ENCODE measurements around the gene KDM2B. TPM values are rescaled to one million over a fixed set of nuclear protein-coding genes. Genes with fewer than 3 reads are reported as not detected.

KDM2B gene
- total RNA-seq, 1 donor from 2014 or later = 51.7 TPM

- H3K27ac Mint-ChIP-seq = no peak overlapping the region
- H3K4me1 Mint-ChIP-seq (ENCODE audit: unreplicated experiment) = peaks cover 38% of the 10 kb centered on the region
- H3K27me3 Mint-ChIP-seq = peaks cover 7% of the 10 kb centered on the region
- H3K36me3 Mint-ChIP-seq = peaks cover 8% of the 10 kb centered on the region
- peak overlapping the region; percentile 84 for H3K4me3 Mint-ChIP-seq
- no peaks in the 10 kb centered on the region for H3K9me3 Mint-ChIP-seq
- TF ChIP-seq, protein P1, sequence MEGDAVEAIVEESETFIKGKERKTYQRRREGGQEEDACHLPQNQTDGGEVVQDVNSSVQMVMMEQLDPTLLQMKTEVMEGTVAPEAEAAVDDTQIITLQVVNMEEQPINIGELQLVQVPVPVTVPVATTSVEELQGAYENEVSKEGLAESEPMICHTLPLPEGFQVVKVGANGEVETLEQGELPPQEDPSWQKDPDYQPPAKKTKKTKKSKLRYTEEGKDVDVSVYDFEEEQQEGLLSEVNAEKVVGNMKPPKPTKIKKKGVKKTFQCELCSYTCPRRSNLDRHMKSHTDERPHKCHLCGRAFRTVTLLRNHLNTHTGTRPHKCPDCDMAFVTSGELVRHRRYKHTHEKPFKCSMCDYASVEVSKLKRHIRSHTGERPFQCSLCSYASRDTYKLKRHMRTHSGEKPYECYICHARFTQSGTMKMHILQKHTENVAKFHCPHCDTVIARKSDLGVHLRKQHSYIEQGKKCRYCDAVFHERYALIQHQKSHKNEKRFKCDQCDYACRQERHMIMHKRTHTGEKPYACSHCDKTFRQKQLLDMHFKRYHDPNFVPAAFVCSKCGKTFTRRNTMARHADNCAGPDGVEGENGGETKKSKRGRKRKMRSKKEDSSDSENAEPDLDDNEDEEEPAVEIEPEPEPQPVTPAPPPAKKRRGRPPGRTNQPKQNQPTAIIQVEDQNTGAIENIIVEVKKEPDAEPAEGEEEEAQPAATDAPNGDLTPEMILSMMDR (conservative IDR thresholded peaks at IDR 0.05) = no peak
- no peak for DNase-seq (ENCODE audit: extremely low spot score, unreplicated experiment)
These were observed 45.4 kb downstream of the KDM2B start for GRCh38 chr12:121535150-121536053.

- H3K4me3 Mint-ChIP-seq = peak overlapping the region; percentile 73
- TF ChIP-seq, protein P1 (conservative IDR thresholded peaks at IDR 0.05) = no peak
- H3K9me3 Mint-ChIP-seq = no peaks in the 10 kb centered on the region
- peaks cover 40% of the 10 kb centered on the region for H3K4me1 Mint-ChIP-seq (ENCODE audit: unreplicated experiment)
- peaks cover 7% of the 10 kb centered on the region for H3K27me3 Mint-ChIP-seq
- peaks cover 8% of the 10 kb centered on the region for H3K36me3 Mint-ChIP-seq
- no peak overlapping the region for H3K27ac Mint-ChIP-seq
- no peak for DNase-seq (ENCODE audit: extremely low spot score, unreplicated experiment)
These were observed 46.2 kb downstream of the KDM2B start for GRCh38 chr12:121534495-121535148.

DNA sequence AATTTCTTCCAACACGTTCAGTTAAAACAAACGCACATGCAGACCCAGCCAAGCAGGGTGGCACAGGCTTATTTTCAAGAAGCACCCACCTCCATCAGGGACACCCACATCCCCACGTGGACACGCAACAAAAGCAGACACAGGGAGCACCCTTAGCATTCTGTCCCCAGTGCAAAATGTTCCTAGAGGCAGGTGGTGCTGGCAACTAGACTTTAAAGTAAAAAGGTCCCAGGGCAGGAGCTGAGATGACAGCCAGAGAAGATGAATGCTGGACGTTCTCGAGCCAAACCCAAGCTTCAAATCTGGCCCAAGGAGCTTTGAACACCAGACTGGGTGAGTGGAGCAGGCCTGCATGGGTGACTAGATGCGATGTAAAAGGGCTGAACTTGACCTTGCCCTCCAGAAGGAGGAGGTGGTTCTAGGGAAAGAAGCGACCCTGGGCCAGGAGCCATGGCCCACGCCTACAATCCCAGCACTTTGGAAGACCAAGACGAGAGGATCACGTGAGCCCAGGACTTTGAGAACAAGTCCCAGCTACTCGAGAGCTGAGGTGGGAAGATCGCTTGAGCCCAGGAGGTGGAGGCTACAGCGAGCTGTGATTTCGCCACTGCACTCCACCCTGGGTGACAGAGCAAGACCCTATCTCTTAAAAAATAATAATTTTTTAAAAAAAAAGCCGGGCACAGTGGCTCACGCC lies 47.3 kb downstream of the KDM2B start:
- TF ChIP-seq, protein P1 (conservative IDR thresholded peaks at IDR 0.05) = no peak
- Mint-ChIP-seq H3K27ac (no peak overlapping the region), H3K27me3 (peaks cover 7% of the 10 kb centered on the region), H3K9me3 (no peaks in the 10 kb centered on the region), H3K4me1 (ENCODE audit: unreplicated experiment) (peaks cover 38% of the 10 kb centered on the region), H3K36me3 (peaks cover 8% of the 10 kb centered on the region), H3K4me3 (no peak overlapping the region)
- no peak for DNase-seq (ENCODE audit: extremely low spot score, unreplicated experiment)

DNA sequence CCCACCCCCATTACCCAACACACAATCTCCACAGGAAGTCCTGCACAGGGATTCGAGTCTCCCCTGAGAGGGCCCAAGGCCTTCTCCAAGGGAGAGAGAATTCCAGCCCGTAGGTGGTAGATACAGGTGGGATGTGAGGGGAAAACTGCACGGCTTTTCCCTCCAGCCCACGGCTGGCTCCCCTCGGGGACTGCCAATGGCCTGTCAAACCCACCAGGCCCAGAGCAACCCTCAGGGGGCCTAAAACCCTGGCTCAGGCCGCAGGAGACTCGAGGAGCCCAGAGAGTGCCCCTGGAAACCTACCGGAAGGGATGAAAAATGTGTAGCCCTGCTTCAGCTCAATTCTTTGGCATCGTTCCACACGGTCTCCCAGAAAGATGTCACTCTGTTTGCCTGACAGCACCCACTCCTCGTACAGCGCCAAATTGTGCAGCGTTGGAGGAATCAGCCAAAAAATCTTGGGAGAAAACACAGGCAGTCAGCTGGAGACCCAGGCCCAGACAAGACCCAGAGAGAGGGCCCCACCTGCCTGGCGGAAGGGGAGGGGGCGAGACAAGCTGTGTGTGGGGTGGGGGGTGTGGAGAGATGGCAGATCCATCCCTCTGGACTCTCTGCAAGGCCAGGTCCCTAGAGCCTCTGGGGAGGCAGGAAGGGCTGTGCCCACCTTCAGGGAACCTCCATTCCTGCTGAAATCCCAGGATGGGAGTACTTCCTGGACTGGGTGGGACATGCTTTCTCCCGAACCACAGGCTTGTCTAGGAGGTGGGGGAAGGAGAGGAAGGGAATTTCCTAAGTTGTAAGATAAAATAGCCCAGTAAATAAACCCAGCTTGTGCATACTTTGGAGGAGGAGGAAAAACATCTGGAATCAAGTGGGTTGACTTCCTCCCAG lies 48.1 kb downstream of the KDM2B start:
- DNase-seq (ENCODE audit: extremely low spot score, unreplicated experiment) = no peak
- Mint-ChIP-seq H3K36me3 (peaks cover 8% of the 10 kb centered on the region), H3K9me3 (no peaks in the 10 kb centered on the region), H3K27ac (no peak overlapping the region), H3K27me3 (peaks cover 4% of the 10 kb centered on the region), H3K4me1 (ENCODE audit: unreplicated experiment) (peaks cover 33% of the 10 kb centered on the region), H3K4me3 (no peak overlapping the region)
- TF ChIP-seq, protein P1 (conservative IDR thresholded peaks at IDR 0.05) = no peak

DNA sequence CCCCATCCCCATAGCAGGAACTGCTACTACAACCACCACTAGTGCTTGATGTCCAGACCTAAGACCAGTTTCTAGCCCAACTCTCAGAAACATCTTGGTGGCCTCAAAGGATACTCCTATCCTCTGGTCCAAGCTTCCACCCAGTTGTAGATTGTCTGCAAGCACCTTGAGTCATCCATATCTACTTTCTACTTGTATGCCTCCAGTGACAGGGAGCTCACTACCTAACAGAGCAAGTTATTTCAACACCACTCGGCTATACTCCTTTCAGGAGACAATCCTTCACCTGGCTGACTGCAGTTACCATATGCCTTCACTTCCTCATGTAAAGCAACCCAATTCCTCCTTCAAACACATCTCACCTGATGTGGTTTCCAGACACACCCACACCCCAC lies 49.5 kb downstream of the KDM2B start:
- DNase-seq (ENCODE audit: extremely low spot score, unreplicated experiment) = no peak
- Mint-ChIP-seq H3K9me3 (no peaks in the 10 kb centered on the region), H3K4me1 (ENCODE audit: unreplicated experiment) (peaks cover 29% of the 10 kb centered on the region), H3K4me3 (no peak overlapping the region), H3K27ac (no peak overlapping the region), H3K36me3 (peaks cover 8% of the 10 kb centered on the region), H3K27me3 (peaks cover under 1% of the 10 kb centered on the region)
- TF ChIP-seq, protein P1 (conservative IDR thresholded peaks at IDR 0.05) = no peak

Data from type B pancreatic cell (in vitro differentiated cells).